C4-2B (cell line): ENCODE measurements around the gene TASP1.

Source experiments
- H3K27ac ChIP-seq: fragments of 450-650 bp; 2 replicates; pipeline ENCODE4 v1.5.1; 2017
- CTCF ChIP-seq: fragments of 450-650 bp; conservative IDR thresholded peaks from 2 replicates; pipeline ENCODE4 v1.5.1; 2017; ENCODE audit warnings: mild to moderate bottlenecking
- ZFX ChIP-seq: fragments of 450-650 bp; IDR thresholded peaks from 2 replicates; pipeline ENCODE4 v1.6.1; 2017

Gene TASP1

GRCh38 chr20:13447385-13448180, 191.1 kb downstream of the TASP1 start:
- TF ChIP-seq ZFX (no peak), CTCF (no peak)
- H3K27ac ChIP-seq = no peak overlapping the region

GRCh38 chr20:13443690-13444089, 195.0 kb downstream of the TASP1 start:
- TF ChIP-seq ZFX (no peak), CTCF (no peak)
- no peak overlapping the region for H3K27ac ChIP-seq

- no peak overlapping the region for H3K27ac ChIP-seq
These were observed 195.7 kb downstream of the TASP1 start for GRCh38 chr20:13442986-13443385.

GRCh38 chr20:13441388-13441787, 197.3 kb downstream of the TASP1 start:
- no peak for TF ChIP-seq CTCF
- no peak for TF ChIP-seq ZFX

More at GRCh38 chr20:13442986-13443385, 195.7 kb downstream of the TASP1 start:
- TF ChIP-seq ZFX (no peak), CTCF (no peak)

GRCh38 chr20:13436530-13436929, 202.2 kb downstream of the TASP1 start:
- TF ChIP-seq ZFX (no peak), CTCF (no peak)
- no peak overlapping the region for H3K27ac ChIP-seq

More at GRCh38 chr20:13441388-13441787, 197.3 kb downstream of the TASP1 start:
- H3K27ac ChIP-seq = no peak overlapping the region

- H3K27ac ChIP-seq = no peak overlapping the region
- TF ChIP-seq CTCF (no peak), ZFX (no peak)
These were observed 206.6 kb downstream of the TASP1 start for GRCh38 chr20:13432126-13432525.

GRCh38 chr20:13430346-13431002, 208.3 kb downstream of the TASP1 start:
- H3K27ac ChIP-seq = no peak overlapping the region
- TF ChIP-seq CTCF (no peak), ZFX (no peak)
